Measurements from ENCODE around the gene DSG3.
"Not testable (repeated sequence)": the region's sequence is repeated elsewhere in the genome, so short reads cannot be mapped to it uniquely, and the experiment has no call there.

The DSG3 gene

GRCh38 chr18:31490833-31491232 is 43.3 kb downstream of the DSG3 start:
- Histone ChIP-seq H3K27me3 (ENCODE audit: control insufficient read depth, insufficient read depth, low read length) (no peaks in the 10 kb centered on the region), H3K9me3 (ENCODE audit: control insufficient read depth, insufficient read depth, low read length) (no peaks in the 10 kb centered on the region), H3K36me3 (ENCODE audit: control insufficient read depth, insufficient read depth, low read length) (no peaks in the 10 kb centered on the region), H3K4me1 (ENCODE audit: control insufficient read depth, insufficient read depth, low read length) (0 out of 2 replicates have a peak, but pooled peaks cover 2% of the 10 kb centered on the region), H3K4me3 (ENCODE audit: low read length) (no peak overlapping the region), H3K27ac (ENCODE audit: low read length) (no peak overlapping the region)
- DNase-seq (ENCODE audit: low read depth, low spot score), result no peak

- H3K9me3 ChIP-seq (ENCODE audit: control insufficient read depth, insufficient read depth, low read length), result no peaks in the 10 kb centered on the region
- H3K27me3 ChIP-seq (ENCODE audit: control insufficient read depth, insufficient read depth, low read length), result no peaks in the 10 kb centered on the region
- no peaks in the 10 kb centered on the region for H3K36me3 ChIP-seq (ENCODE audit: control insufficient read depth, insufficient read depth, low read length)
- no peak overlapping the region for H3K27ac ChIP-seq (ENCODE audit: low read length)
- no peak for DNase-seq (ENCODE audit: low read depth, low spot score)
- H3K4me3 ChIP-seq (ENCODE audit: low read length), result no peak overlapping the region
- H3K4me1 ChIP-seq (ENCODE audit: control insufficient read depth, insufficient read depth, low read length), result 0 out of 2 replicates have a peak, but pooled peaks cover 2% of the 10 kb centered on the region
Measured at GRCh38 chr18:31491586-31491985, 44.0 kb downstream of the DSG3 start.

GRCh38 chr18:31492671-31493070 is 45.1 kb downstream of the DSG3 start:
- WGBS (ENCODE audit: insufficient coverage, insufficient read length), result no CpG with 5 or more reads among the region's 9 CpGs
- Histone ChIP-seq H3K27ac (ENCODE audit: low read length) (no peak overlapping the region), H3K9me3 (ENCODE audit: control insufficient read depth, insufficient read depth, low read length) (no peaks in the 10 kb centered on the region), H3K4me3 (ENCODE audit: low read length) (no peak overlapping the region), H3K36me3 (ENCODE audit: control insufficient read depth, insufficient read depth, low read length) (no peaks in the 10 kb centered on the region), H3K4me1 (ENCODE audit: control insufficient read depth, insufficient read depth, low read length) (no peaks in the 10 kb centered on the region), H3K27me3 (ENCODE audit: control insufficient read depth, insufficient read depth, low read length) (no peaks in the 10 kb centered on the region)
- no peak for DNase-seq (ENCODE audit: low read depth, low spot score)

GRCh38 chr18:31493171-31493570 is 45.6 kb downstream of the DSG3 start:
- H3K9me3 ChIP-seq (ENCODE audit: control insufficient read depth, insufficient read depth, low read length), result no peaks in the 10 kb centered on the region
- H3K27me3 ChIP-seq (ENCODE audit: control insufficient read depth, insufficient read depth, low read length), result no peaks in the 10 kb centered on the region
- no peaks in the 10 kb centered on the region for H3K4me1 ChIP-seq (ENCODE audit: control insufficient read depth, insufficient read depth, low read length)
- H3K4me3 ChIP-seq (ENCODE audit: low read length), result no peak overlapping the region
- no peaks in the 10 kb centered on the region for H3K36me3 ChIP-seq (ENCODE audit: control insufficient read depth, insufficient read depth, low read length)
- DNase-seq (ENCODE audit: low read depth, low spot score), result no peak
- no CpG with 5 or more reads among the region's 7 CpGs for WGBS (ENCODE audit: insufficient coverage, insufficient read length)
- H3K27ac ChIP-seq (ENCODE audit: low read length), result no peak overlapping the region

GRCh38 chr18:31493941-31494340 is 46.4 kb downstream of the DSG3 start:
- DNase-seq (ENCODE audit: low read depth, low spot score), result no peak
- Histone ChIP-seq H3K36me3 (ENCODE audit: control insufficient read depth, insufficient read depth, low read length) (no peaks in the 10 kb centered on the region), H3K27ac (ENCODE audit: low read length) (no peak overlapping the region), H3K4me1 (ENCODE audit: control insufficient read depth, insufficient read depth, low read length) (no peaks in the 10 kb centered on the region), H3K27me3 (ENCODE audit: control insufficient read depth, insufficient read depth, low read length) (no peaks in the 10 kb centered on the region), H3K9me3 (ENCODE audit: control insufficient read depth, insufficient read depth, low read length) (no peaks in the 10 kb centered on the region), H3K4me3 (ENCODE audit: low read length) (no peak overlapping the region)

- no CpG with 5 or more reads among the region's 2 CpGs for WGBS (ENCODE audit: insufficient coverage, insufficient read length)
- not testable (repeated sequence) for H3K27me3 ChIP-seq (ENCODE audit: control insufficient read depth, insufficient read depth, low read length); H3K9me3 ChIP-seq (ENCODE audit: control insufficient read depth, insufficient read depth, low read length); H3K36me3 ChIP-seq (ENCODE audit: control insufficient read depth, insufficient read depth, low read length); DNase-seq (ENCODE audit: low read depth, low spot score); H3K4me1 ChIP-seq (ENCODE audit: control insufficient read depth, insufficient read depth, low read length); H3K27ac ChIP-seq (ENCODE audit: low read length); H3K4me3 ChIP-seq (ENCODE audit: low read length)
Measured at GRCh38 chr18:31494705-31495244, 47.2 kb downstream of the DSG3 start.

GRCh38 chr18:31497404-31497835 is 49.9 kb downstream of the DSG3 start:
- no peaks in the 10 kb centered on the region for H3K36me3 ChIP-seq (ENCODE audit: control insufficient read depth, insufficient read depth, low read length)
- peak overlapping the region; percentile 86; the same call in 1 of the 2 replicates for H3K4me3 ChIP-seq (ENCODE audit: low read length)
- no peaks in the 10 kb centered on the region for H3K9me3 ChIP-seq (ENCODE audit: control insufficient read depth, insufficient read depth, low read length)
- peaks cover 2% of the 10 kb centered on the region; the same call in 1 of the 2 replicates for H3K4me1 ChIP-seq (ENCODE audit: control insufficient read depth, insufficient read depth, low read length)
- WGBS (ENCODE audit: insufficient coverage, insufficient read length), result no CpG with 5 or more reads among the region's 25 CpGs
- no peak overlapping the region for H3K27ac ChIP-seq (ENCODE audit: low read length)
- DNase-seq (ENCODE audit: low read depth, low spot score), result no peak
- H3K27me3 ChIP-seq (ENCODE audit: control insufficient read depth, insufficient read depth, low read length), result no peaks in the 10 kb centered on the region

GRCh38 chr18:31497836-31498573 is 50.5 kb downstream of the DSG3 start, which contains the start of gene DSG2:
Gene DSG2 (plus strand): TSS chr18:31498177. CDS start chr18:31498252, 75 bp downstream.
- H3K36me3 ChIP-seq (ENCODE audit: control insufficient read depth, insufficient read depth, low read length), result no peaks in the 10 kb centered on the region
- WGBS (ENCODE audit: insufficient coverage, insufficient read length), result no CpG with 5 or more reads among the region's 79 CpGs
- peak within 1 kb of the TSS; percentile 86 for H3K4me3 ChIP-seq (ENCODE audit: low read length)
- no peaks in the 10 kb centered on the region for H3K9me3 ChIP-seq (ENCODE audit: control insufficient read depth, insufficient read depth, low read length)
- H3K27me3 ChIP-seq (ENCODE audit: control insufficient read depth, insufficient read depth, low read length), result no peaks in the 10 kb centered on the region
- peak; percentile 48 for DNase-seq (ENCODE audit: low read depth, low spot score)
- H3K27ac ChIP-seq (ENCODE audit: low read length), result no peak within 1 kb of the TSS
- H3K4me1 ChIP-seq (ENCODE audit: control insufficient read depth, insufficient read depth, low read length), result peaks cover 2% of the 10 kb centered on the region; the same call in 1 of the 2 replicates

- DNase-seq (ENCODE audit: low read depth, low spot score), result no peak
- no peaks in the 10 kb centered on the region for H3K9me3 ChIP-seq (ENCODE audit: control insufficient read depth, insufficient read depth, low read length)
- H3K27ac ChIP-seq (ENCODE audit: low read length), result no peak overlapping the region
- no CpG with 5 or more reads among the region's 22 CpGs for WGBS (ENCODE audit: insufficient coverage, insufficient read length)
- no peaks in the 10 kb centered on the region for H3K27me3 ChIP-seq (ENCODE audit: control insufficient read depth, insufficient read depth, low read length)
- H3K36me3 ChIP-seq (ENCODE audit: control insufficient read depth, insufficient read depth, low read length), result no peaks in the 10 kb centered on the region
- peak overlapping the region; percentile 86 for H3K4me3 ChIP-seq (ENCODE audit: low read length)
- peaks cover 2% of the 10 kb centered on the region; the same call in 1 of the 2 replicates for H3K4me1 ChIP-seq (ENCODE audit: control insufficient read depth, insufficient read depth, low read length)
Measured at GRCh38 chr18:31498574-31499524, 51.3 kb downstream of the DSG3 start.

GRCh38 chr18:31500051-31500688 is 52.6 kb downstream of the DSG3 start:
- Histone ChIP-seq H3K36me3 (ENCODE audit: control insufficient read depth, insufficient read depth, low read length) (no peaks in the 10 kb centered on the region), H3K9me3 (ENCODE audit: control insufficient read depth, insufficient read depth, low read length) (no peaks in the 10 kb centered on the region), H3K27me3 (ENCODE audit: control insufficient read depth, insufficient read depth, low read length) (no peaks in the 10 kb centered on the region), H3K4me1 (ENCODE audit: control insufficient read depth, insufficient read depth, low read length) (peaks cover 2% of the 10 kb centered on the region; the same call in 1 of the 2 replicates), H3K27ac (ENCODE audit: low read length) (no peak overlapping the region), H3K4me3 (ENCODE audit: low read length) (peak overlapping the region; percentile 2; the same call in 1 of the 2 replicates)
- DNase-seq (ENCODE audit: low read depth, low spot score), result no peak
- no CpG with 5 or more reads among the region's 6 CpGs for WGBS (ENCODE audit: insufficient coverage, insufficient read length)
